DMS53 treated with DMSO at 0.1 percent for 48 hours (cell line): ENCODE measurements around the gene RAB3IP.

Experiments
- DNase-seq: peaks from one replicate; lab custom pipeline; 2025; ENCODE audit not compliant: unreplicated experiment; lab: John Stamatoyannopoulos, UW

RAB3IP gene, protein sequence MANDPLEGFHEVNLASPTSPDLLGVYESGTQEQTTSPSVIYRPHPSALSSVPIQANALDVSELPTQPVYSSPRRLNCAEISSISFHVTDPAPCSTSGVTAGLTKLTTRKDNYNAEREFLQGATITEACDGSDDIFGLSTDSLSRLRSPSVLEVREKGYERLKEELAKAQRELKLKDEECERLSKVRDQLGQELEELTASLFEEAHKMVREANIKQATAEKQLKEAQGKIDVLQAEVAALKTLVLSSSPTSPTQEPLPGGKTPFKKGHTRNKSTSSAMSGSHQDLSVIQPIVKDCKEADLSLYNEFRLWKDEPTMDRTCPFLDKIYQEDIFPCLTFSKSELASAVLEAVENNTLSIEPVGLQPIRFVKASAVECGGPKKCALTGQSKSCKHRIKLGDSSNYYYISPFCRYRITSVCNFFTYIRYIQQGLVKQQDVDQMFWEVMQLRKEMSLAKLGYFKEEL

DNA sequence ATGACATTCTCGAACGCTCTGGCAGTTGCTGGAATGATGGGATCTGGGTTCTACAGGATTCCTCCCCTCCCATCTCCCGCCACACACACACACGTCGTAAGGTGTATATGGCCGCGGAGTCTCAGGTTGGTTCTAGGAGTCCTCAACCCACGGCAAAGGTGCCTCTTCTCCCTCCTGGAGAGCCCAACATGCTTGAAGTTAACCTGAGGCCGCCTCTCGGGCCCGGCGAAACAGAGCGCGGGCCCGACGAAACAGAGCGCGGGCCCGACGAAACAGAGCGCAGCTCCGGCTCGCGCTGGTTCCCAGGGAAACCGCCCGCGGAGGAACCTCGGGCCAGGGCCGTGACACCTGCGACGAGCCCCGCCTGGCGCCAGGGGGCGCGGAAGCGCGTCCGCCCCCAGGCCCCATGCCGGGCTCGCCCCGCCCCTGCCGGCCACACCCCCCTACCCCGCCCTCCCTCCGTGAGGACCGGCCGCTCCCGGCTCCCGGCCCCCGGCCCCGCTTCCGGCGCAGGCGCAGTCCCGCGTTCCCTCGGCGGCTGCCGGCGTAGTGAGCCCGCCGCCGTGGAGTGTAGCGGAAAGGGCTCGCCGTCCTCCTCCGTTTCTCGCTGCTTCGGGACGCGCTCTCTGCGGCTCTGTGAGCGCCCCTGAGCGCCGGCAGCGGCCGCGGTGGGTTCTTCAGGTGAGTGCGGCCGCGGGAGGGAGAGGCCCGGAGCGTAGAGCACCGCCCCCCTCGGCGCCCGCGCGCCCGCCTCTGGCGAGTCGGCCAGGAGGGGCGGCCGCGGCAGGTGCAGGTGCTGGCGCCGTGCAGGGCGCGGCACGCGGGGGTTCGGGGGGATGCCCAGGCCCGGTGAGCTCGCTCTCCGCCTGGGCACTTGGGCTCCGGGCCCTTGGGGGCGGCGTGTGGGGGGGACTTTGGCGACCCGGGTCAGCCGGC is at the start of gene RAB3IP:
Gene RAB3IP (plus strand): TSS at position 510 of the 936 bp plus-strand sequence. CDS start 16,549 bp downstream, outside the sequence.
- peak; percentile 92 for DNase-seq

GRCh38 chr12:69689638-69690037 is 49.0 kb upstream of the RAB3IP start:
- DNase-seq = no peak

- DNase-seq = no peak
Observed at GRCh38 chr12:69694123-69694522, 44.5 kb upstream of the RAB3IP start.

- DNase-seq = no peak
Observed at GRCh38 chr12:69698054-69698453, 40.6 kb upstream of the RAB3IP start.

- DNase-seq = peak; percentile 38
Observed at GRCh38 chr12:69698769-69699540, 39.7 kb upstream of the RAB3IP start, which contains the start of gene BEST3. Gene BEST3, minus strand, starts transcription at chr12:69699303. Its CDS starts 1,505 bp downstream, at chr12:69697798.

- DNase-seq = no peak
Observed at GRCh38 chr12:69701826-69702225, 36.8 kb upstream of the RAB3IP start.

DNA sequence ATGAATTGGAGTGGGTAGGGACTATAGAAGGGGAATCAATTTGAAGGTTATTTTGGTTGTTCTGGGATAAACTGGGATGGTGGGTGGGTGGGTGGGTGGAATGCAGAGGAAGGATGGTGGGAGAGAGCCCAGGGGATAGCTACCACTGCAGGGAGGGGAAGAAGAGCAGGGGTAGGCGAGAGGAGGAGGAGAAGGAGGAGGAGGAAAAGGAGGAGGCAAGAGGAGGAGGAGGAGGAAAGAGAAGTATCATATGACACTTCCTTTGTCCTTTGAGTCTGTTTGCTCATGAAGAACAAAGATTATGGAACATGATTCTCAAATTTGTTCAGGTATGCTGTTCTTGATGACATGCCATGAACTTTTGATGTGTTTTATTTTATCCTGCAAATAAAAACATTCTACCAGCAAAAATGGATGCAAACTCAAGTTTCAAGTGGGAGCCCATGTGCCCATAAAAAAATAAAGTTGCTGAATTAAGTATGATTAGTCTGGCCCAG is 35.5 kb upstream of the RAB3IP start:
- DNase-seq = no peak

DNA sequence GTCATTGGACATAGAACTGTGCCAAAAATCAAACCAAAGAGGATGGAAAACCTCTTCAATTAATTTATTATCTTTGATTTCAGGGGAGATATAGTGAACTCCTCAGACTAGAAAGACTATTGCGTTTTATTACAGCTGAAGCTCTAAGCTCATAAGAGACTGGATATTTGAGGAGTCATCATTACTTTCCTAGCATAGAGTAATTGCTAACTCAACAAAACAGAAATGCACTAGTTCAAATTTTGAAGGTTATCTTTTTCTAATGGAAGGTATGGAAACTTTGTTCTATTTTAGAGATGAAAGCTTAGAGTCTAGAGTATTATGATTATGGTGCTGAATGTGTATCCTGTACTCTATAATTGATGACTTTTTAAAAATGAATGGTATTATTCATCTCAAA is 34.3 kb upstream of the RAB3IP start:
- DNase-seq = no peak

DNA sequence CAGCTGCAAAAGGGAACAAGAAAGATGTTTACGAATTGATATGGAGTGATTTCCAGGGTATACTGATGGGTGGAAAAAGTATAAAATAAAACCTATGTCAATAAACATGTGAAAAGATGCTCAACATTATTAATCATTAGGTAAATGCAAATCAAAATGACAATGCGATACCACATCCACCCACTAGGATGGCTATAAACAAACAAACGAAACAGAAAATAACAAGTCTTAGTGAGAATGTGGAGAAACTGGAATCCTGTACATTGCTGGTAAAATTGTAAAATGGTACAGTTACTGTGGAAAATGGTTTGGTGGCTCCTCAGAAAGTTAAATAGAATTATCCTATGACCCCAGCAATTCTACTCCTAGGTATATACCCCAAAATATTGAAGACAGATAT is 30.0 kb upstream of the RAB3IP start:
- no peak for DNase-seq

DNA sequence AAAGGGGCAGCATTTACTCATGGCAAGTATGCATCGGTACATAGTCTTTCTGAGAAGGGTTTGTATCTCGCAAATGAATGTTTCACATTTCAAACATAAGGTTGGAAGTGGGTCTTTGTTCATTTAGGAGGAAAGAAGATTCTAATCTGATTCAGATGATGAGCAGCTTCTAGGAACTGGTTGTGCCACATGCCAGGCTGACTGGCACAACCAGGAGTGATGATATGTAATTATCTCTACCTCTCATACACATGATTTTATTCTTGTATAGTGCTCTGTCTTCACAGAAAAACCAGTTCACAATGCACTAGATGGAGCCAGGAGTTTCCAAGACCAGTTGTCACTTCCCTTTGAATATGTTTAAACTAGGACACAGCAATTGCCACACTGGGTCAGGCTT is 25.8 kb upstream of the RAB3IP start:
- DNase-seq = no peak

- DNase-seq = no peak
Observed at GRCh38 chr12:69714542-69714941, 24.1 kb upstream of the RAB3IP start.

DNA sequence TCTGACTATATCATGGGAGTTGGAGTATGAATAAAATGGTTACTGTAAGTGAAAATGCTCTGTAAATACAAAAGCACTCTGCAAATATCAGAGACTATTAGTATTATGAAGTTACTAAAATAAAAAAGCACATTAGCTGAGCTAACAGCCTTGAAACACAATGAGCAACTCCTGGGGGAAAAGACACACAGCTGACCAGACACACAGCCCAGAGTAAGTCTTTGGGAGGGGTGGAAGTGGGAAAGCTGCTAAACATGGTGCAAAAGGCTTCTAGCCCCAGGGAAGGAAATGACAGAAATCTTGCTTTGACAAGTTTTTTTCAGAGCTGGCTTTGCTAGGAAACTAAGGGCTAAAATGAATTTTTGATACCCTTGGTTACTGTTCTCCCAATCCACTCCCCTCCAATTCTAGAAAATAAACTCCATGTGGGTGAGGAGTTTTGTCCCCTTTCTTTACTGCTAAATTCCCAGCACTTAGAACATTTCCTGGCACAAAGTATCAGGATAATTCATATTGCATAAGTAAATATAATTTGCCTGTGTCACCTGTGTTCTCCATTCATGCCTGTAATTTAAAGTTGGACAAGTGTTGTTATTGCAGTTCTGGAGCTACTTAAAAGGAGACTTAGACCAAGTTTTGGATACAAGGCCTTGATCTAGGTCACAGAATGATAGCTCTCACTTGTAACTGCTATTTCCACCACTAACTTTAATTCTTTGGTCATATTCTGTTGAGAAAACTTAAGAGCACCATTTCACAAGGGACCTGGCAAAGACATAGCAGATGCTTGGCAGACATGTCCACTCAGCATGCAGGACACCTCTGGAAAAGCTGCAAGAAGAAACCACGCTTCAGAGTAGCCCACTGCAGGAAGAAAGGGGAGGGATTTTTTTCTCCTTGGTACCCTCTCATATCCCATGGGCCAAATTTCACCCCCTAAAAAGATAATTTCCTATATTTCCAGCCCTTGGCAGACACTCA is 19.0 kb upstream of the RAB3IP start:
- no peak for DNase-seq

DNA sequence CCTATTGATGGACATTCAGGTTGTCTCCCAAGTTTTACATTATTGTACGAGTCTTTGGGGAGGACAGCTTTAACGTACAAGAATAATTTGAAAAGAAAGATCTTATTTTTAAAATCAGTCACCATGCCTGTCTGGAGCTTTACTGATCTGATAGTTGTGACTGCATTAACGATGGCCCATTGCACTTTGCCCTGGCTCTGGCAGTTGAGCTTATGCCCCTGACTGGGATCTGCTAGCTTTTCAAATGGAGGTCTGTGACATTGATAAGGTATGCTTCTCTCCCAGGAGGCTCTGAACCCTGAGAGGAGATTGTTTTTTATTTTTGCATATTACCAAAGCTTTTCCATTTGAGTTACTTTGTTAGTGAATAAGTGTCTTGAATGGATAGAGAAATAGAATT is 17.9 kb upstream of the RAB3IP start:
- DNase-seq = no peak

GRCh38 chr12:69726922-69727321 is 11.7 kb upstream of the RAB3IP start:
- no peak for DNase-seq

DNA sequence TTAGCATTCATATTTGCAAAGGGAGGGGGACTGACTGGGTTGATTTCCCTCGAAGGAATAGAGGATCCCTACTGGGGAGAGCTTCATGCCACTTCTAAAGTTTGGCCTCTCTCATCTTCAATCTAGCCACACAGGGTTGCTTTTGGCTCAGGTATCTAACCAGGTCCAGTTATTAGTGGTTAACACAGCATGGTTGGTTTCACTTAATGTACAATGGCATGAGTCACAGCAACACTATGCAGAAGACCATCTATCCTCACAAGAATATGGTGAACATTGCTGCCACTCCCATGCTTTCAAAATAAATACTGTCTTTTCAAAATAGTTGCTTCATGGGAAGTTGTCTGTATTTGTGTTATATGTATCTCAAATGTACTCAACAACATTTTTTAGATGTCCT is 6.6 kb upstream of the RAB3IP start:
- no peak for DNase-seq

DNA sequence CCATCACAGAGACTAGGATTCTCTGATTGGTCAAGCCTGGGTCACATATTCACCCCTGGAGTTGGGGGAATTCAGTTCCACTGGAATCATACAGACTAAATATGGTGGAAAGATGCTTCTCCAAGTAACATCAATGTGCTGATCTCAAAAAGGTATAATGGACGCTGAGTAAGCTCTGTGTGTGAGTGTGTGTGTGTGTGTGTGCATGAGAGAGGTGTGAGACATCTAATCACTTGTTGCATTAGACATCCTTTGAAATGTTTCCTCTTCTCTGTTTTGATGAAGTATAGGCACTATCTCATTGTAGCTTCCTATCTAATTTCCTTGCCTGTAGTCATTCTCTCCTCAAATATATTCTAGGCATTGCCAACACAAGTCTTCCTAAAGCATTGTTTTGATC is 5.0 kb upstream of the RAB3IP start:
- DNase-seq = no peak

DNA sequence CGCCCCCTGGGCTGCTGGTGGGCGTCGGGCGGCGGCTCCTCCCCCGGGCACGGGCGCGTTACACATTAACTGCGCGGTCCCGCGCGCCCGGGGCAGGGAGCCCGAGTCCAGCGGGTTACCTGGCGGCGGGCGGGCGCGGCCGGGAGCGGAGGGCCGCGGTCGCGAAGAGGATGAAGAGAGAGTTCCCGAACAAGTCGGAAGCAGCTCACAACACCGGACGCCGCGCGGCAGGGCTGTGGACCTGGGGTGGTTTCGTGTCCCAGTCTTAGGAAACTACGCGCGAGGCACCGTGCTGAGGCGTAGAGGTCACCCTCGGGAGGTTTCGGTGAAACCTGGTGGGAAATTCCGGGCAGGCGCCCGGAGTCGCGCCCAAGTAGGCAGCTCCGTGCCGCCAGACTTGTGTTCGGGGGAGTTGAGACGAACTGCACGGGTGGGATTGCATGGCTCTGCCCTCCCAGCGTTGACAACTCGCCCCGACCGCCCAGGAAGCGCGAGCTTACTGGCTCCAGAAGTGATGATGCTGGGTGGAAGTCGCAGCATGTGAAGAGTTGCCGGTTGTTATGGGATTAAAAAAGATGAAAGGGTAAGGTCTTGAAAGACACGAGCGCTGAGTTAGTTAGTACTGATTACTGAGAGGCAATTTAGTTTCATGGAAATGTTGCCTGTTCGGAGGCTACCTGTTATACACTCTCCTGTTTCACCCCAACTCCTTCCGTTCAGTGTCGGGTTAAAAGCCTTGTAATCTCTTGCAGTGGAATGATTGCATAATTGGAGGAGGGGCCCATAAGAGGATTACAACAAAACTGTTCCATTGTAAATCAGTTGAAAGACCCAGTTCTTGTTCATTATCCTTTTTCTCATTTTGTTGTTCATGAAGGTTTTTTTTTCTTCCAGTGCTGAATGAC is 879 bp downstream of the RAB3IP start:
- peak; percentile 69 for DNase-seq

GRCh38 chr12:69744109-69744508 is 5.4 kb downstream of the RAB3IP start:
- DNase-seq = no peak

DNA sequence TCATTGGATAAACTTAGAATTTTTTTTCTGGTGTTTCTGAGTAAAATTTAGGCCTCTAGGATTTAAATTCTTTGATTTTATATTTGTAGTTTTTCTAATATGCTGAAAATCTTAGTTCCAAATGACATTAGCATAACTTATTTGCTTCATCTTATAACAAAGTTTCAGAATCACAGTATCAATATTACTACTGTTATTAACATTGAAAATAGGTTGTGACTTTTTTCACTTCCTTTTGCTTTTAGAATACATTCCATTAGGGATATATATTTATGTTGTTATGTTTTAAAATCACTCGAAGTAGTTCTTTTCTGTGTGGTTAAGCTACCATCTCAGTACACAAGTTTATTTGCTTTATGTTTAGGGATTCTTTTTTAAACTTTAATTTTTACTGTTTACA is 12.8 kb downstream of the RAB3IP start:
- DNase-seq = no peak
